ENCODE data around the gene TSSK3. TPM values are rescaled to one million over a fixed set of nuclear protein-coding genes. Genes with fewer than 3 reads are reported as not detected.

Gene TSSK3
- total and polyA plus RNA-seq, 2 donors (not counting 1 experiment from before 2014, with no cell fraction given) = 1.8 to 11.6 TPM

DNA sequence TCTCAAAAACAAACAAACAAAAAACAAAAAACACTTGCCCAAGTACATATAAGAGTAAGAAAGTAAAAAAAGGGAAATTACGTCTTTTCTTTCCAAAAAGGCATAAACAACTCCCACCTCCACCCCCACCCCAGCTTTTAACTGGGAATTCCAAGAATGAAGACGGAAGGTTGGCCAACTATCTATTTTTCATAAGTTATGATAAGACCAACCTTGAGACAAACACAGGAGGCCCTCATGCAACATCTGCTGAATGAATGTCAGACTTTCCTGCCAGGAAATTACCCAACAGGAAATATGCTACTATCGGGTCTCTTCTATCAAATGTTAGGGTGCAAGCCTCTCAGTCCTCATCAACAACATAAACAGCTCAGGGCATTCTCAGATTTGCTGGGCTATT is 30.0 kb downstream of the TSSK3 start:
- no peak overlapping the region for H3K27ac ChIP-seq (ENCODE audit: low read length in 2 of 2)
- 67% methylated on average over 2 of the region's 3 CpGs for WGBS (ENCODE audit: insufficient coverage)

DNA sequence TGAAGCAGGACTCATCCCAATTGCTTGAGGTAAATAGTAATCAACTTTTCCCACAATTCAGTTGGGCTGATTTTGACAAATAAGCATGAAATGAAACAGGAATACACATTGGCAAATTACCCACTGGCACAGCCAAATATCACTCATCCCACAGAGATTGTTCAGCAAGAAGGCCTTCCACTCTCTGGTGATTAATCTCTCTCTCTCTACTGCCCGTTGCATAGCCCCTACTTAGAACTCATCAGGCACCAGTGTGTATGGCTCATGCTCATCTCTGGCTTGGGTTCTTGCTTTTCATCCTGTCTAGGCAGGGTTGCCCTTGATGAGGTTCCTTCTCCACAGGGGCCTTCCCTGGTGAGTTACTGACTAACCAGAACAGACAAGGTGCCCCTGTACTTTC is 30.8 kb downstream of the TSSK3 start:
- H3K27ac ChIP-seq (ENCODE audit: low read length in 2 of 2) = peak overlapping the region; percentile 91
- H3K4me3 Mint-ChIP-seq = peak overlapping the region; percentile 99
- H3K4me1 Mint-ChIP-seq = peaks cover 31% of the 10 kb centered on the region
- H3K9me3 Mint-ChIP-seq (ENCODE audit: insufficient read depth) = no peaks in the 10 kb centered on the region
- H2AFZ ChIP-seq (ENCODE audit: insufficient read depth, low read depth, low read length, poor library complexity, severe bottlenecking) = no peak overlapping the region
- peak overlapping the region in 3 of 5 experiments; percentile 84 to 94 (median 88) for H3K4me3 ChIP-seq (ENCODE audit: control extremely low read depth in 1 of 5, extremely low read depth in 1 of 5, insufficient read depth in 1 of 5, low read depth in 2 of 5, low read length in 4 of 5)
- no peaks in the 10 kb centered on the region for H3K27me3 ChIP-seq (replicated peaks in 1 of 4; ENCODE audit: control extremely low read depth in 1 of 4, control insufficient read depth in 3 of 4, insufficient read depth in 4 of 4, low read length in 3 of 4)
- peaks cover 24% of the 10 kb centered on the region for H4K20me1 ChIP-seq (ENCODE audit: control insufficient read depth, insufficient read depth, low read length, poor library complexity, severe bottlenecking)
- peaks cover 14 to 27% of the 10 kb centered on the region in 2 donors for H3K4me1 ChIP-seq (ENCODE audit: control insufficient read depth in 2 of 2, insufficient read depth in 2 of 2, low read length in 2 of 2)
- no peaks in the 10 kb centered on the region for H3K9me3 ChIP-seq (ENCODE audit: control extremely low read depth in 1 of 3, control insufficient read depth in 2 of 3, insufficient read depth in 1 of 3, low read length in 2 of 3)
- intact Hi-C loops (cut with micrococcal nuclease) = no loop called here
- H3K4me2 ChIP-seq (replicated peaks; ENCODE audit: low read depth, low read length, poor library complexity, severe bottlenecking) = peak overlapping the region; percentile 76
- WGBS (ENCODE audit: insufficient coverage) = 75% methylated on average over 1 of the region's 1 CpG
- DNase-seq (no peak), ATAC-seq (ENCODE audit: low read depth) (no peak)
- peaks cover 14 to 37% of the 10 kb centered on the region in 2 experiments for H3K36me3 ChIP-seq (replicated peaks in 1 of 2; ENCODE audit: control extremely low read depth in 1 of 2, control insufficient read depth in 1 of 2, extremely low read depth in 1 of 2, insufficient read depth in 2 of 2, low read length in 1 of 2)
- ChIA-PET CTCF (interaction anchor here (1.7 to 2.2 kb wide), 2 partner anchors 8 to 20 kb away, joined by 5 to 9 read pairs; no protein-coding TSS in a partner anchor), POLR2A (no interaction called here)
- TF ChIP-seq EZH2 (IDR thresholded peaks at IDR 0.05; ENCODE audit: borderline replicate concordance, insufficient read depth, low read depth, low read length, poor library complexity, severe bottlenecking) = no peak
- TF ChIP-seq, protein P1, sequence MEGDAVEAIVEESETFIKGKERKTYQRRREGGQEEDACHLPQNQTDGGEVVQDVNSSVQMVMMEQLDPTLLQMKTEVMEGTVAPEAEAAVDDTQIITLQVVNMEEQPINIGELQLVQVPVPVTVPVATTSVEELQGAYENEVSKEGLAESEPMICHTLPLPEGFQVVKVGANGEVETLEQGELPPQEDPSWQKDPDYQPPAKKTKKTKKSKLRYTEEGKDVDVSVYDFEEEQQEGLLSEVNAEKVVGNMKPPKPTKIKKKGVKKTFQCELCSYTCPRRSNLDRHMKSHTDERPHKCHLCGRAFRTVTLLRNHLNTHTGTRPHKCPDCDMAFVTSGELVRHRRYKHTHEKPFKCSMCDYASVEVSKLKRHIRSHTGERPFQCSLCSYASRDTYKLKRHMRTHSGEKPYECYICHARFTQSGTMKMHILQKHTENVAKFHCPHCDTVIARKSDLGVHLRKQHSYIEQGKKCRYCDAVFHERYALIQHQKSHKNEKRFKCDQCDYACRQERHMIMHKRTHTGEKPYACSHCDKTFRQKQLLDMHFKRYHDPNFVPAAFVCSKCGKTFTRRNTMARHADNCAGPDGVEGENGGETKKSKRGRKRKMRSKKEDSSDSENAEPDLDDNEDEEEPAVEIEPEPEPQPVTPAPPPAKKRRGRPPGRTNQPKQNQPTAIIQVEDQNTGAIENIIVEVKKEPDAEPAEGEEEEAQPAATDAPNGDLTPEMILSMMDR (IDR thresholded peaks at IDR 0.05) = no peak
- no peaks in the 10 kb centered on the region for H3K27me3 Mint-ChIP-seq
- H3K9ac ChIP-seq (ENCODE audit: low read length) = peak overlapping the region; percentile 97
- peak overlapping the region; percentile 99 for H3K27ac Mint-ChIP-seq
- peaks cover 60% of the 10 kb centered on the region for H3K79me2 ChIP-seq (ENCODE audit: control insufficient read depth, insufficient read depth, low read length)

More for the DNA sequence above, 30.0 kb downstream of the TSSK3 start:
- no peak overlapping the region for H3K4me2 ChIP-seq (replicated peaks; ENCODE audit: low read depth, low read length, poor library complexity, severe bottlenecking)
- H3K9me3 ChIP-seq (ENCODE audit: control extremely low read depth in 1 of 3, control insufficient read depth in 2 of 3, insufficient read depth in 1 of 3, low read length in 2 of 3) = no peaks in the 10 kb centered on the region
- intact Hi-C loops (cut with micrococcal nuclease) = no loop called here
- no peaks in the 10 kb centered on the region for H3K27me3 ChIP-seq (replicated peaks in 1 of 4; ENCODE audit: control extremely low read depth in 1 of 4, control insufficient read depth in 3 of 4, insufficient read depth in 4 of 4, low read length in 3 of 4)
- Mint-ChIP-seq H3K4me3 (peak overlapping the region; percentile 13), H3K27ac (no peak overlapping the region), H3K9me3 (ENCODE audit: insufficient read depth) (no peaks in the 10 kb centered on the region), H3K27me3 (no peaks in the 10 kb centered on the region), H3K4me1 (peaks cover 31% of the 10 kb centered on the region)
- ChIA-PET CTCF (interaction anchor here (0.9 to 1.7 kb wide), 2 partner anchors 9 to 177 kb away, joined by 4 to 5 read pairs; no protein-coding TSS in a partner anchor), POLR2A (no interaction called here)
- no peak overlapping the region for H2AFZ ChIP-seq (ENCODE audit: insufficient read depth, low read depth, low read length, poor library complexity, severe bottlenecking)
- peaks cover 14 to 27% of the 10 kb centered on the region in 2 donors for H3K4me1 ChIP-seq (ENCODE audit: control insufficient read depth in 2 of 2, insufficient read depth in 2 of 2, low read length in 2 of 2)
- TF ChIP-seq, protein P1 (IDR thresholded peaks at IDR 0.05) = no peak
- TF ChIP-seq EZH2 (IDR thresholded peaks at IDR 0.05; ENCODE audit: borderline replicate concordance, insufficient read depth, low read depth, low read length, poor library complexity, severe bottlenecking) = no peak
- H3K9ac ChIP-seq (ENCODE audit: low read length) = no peak overlapping the region
- DNase-seq = no peak
- H3K36me3 ChIP-seq (replicated peaks in 1 of 2; ENCODE audit: control extremely low read depth in 1 of 2, control insufficient read depth in 1 of 2, extremely low read depth in 1 of 2, insufficient read depth in 2 of 2, low read length in 1 of 2) = peaks cover 14 to 41% of the 10 kb centered on the region in 2 experiments
- peaks cover 30% of the 10 kb centered on the region for H4K20me1 ChIP-seq (ENCODE audit: control insufficient read depth, insufficient read depth, low read length, poor library complexity, severe bottlenecking)
- H3K4me3 ChIP-seq (ENCODE audit: control extremely low read depth in 1 of 5, extremely low read depth in 1 of 5, insufficient read depth in 1 of 5, low read depth in 2 of 5, low read length in 4 of 5) = no peak overlapping the region
- peaks cover 66% of the 10 kb centered on the region for H3K79me2 ChIP-seq (ENCODE audit: control insufficient read depth, insufficient read depth, low read length)
- ATAC-seq (ENCODE audit: low read depth) = no peak

Measured in B cell (primary cell).